ENCODE measurements around the gene CSTB.

GRCh38 chr21:43812139-43812821, 36.2 kb upstream of the CSTB start:
- no peak for TF ChIP-seq CTCF (IDR thresholded peaks at IDR 0.05; ENCODE audit: poor library complexity)
- TF ChIP-seq EZH2phosphoT487 (IDR thresholded peaks at IDR 0.05; ENCODE audit: low read depth, severe bottlenecking, unreplicated experiment), result no peak

Data from hepatocyte (in vitro differentiated cells).